A172 (cell line): ENCODE results near the gene SCN4A. TPM values are rescaled to one million over a fixed set of nuclear protein-coding genes. Genes with fewer than 3 reads are reported as not detected.
"Not testable (repeated sequence)": the region's sequence is repeated elsewhere in the genome, so short reads cannot be mapped to it uniquely, and the experiment has no call there.

Experiments used
- DNase-seq: peaks from one replicate; pipeline ENCODE4 v3.0.0-alpha.2; 2015; ENCODE audit warnings: low spot score
- total RNA-seq: library from RNA; depleted of rRNA; stranded (reverse); fragments of >200 nt; shearing (Covaris generic); gene quantifications from 2 replicates; pipeline ENCODE4 v1.2.3, GENCODE V29; 2014

SCN4A gene
- total RNA-seq, 1 experiment from 2014 or later: not detected

DNA sequence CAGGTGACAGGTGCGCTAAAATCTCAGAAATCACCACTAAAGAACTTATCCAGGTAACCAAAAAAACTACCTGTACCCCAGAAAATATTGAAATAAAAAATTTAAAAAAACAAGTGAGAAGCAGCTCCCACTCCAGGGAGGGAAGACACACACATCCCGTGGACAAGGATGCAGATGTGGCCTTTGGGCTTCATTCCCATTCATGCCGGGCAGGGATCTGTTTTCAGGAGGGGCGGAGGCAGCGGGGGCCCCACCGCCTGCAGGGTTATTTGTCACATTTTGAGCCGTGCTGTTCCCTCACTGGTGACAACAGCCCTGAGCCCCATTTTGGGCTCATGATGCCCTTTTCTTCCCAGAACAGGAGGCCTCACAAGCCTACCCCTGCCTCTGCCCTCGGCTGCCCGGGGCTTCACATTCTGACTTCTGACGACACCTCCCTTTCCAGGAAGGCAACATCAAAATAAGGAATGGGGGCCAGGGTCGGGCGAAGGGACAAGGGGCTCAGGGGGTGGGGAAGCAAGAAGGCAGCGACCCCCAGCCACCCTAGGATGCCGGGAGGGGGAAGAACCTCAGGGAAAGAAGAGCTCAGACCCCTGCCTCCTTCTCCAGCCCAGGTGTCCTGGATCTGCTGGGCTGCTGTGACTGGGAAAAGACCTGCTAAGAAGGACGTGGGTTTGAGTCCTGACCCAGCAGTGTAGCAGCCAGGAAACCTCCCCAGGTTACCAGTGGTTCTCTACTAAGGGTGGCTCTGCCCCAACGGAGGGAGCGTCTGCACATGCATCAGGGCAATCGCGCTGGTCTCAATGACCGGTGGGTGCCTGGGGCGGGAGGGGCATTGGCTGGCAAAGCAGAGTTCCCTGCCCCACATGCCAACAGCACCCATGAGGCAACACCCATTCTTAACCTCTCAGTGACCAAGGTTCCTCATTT, 38.3 kb downstream of the SCN4A start:
- DNase-seq: no peak

DNA sequence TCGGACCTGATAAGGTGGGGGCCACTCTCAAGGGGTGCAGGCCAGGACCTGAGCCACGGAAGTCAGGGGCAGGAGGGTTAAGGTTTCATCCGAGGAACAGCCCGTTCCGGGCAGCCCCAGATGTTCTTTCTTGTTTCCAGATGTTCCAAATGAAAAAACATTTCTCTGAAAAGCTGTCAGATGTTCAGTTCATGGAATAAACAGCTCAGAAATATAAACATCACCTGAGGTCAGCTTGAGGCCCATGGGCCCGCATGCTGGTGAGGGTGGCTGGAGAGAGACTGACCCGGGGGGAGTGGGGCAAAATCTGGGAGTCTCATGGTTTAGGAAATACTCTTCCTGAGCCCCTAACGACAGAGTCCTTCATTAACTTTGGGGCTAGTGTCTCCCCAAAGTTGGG, 39.1 kb downstream of the SCN4A start:
- no peak for DNase-seq

DNA sequence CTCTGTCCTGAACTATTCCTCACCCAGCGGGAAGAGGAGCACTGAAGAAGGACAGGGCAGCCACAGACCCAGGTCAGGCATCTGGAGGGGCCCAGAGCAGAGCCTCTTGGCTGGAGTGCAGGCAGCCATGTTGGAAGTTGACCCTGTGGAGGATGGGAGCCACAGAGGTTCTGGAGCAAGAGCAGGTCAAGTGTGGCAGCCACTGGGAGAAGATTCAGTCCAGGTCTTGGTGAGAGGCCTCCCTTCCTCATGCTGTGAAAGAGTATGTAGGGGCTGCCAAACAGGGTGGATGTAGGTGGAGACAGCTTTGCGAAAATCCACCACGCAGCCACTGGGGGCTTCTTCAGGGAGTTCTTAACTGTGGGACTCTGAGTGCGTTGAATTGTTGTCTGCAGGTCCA, 40.0 kb downstream of the SCN4A start:
- no peak for DNase-seq

DNA sequence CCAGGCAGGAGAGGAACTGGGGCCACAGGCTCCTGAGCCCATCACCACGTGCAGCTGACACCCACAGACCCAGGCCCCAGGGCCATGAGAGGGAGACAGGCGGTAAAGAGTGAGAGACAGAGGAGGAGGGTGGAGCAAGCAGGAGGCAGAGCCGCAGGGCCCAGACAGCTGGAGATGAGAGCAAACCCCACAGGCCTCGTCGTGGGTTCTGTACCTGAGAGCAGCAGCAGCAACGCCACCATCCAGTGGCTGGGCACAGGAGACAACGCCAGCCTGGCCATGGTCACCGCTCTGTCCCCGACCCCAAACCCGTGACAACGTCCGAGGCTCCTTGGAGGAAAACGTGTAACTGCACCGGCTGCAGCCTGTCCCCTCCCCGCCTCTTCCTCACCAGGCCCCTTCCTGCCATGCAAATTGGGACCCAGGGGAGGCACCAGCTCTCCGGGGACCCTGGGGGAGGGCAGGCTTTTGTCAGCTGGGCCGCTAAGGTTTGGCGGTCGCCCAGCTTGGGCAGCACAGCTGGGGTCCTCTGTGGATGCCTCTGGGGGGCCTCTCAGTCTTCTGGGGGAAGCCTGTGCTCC, 40.6 kb downstream of the SCN4A start, which contains the start of gene CD79B:
TSS of gene CD79B (minus strand) at position 351 of the 581 bp plus-strand sequence. CDS start at position 281, 70 bp downstream.
- DNase-seq: no peak

DNA sequence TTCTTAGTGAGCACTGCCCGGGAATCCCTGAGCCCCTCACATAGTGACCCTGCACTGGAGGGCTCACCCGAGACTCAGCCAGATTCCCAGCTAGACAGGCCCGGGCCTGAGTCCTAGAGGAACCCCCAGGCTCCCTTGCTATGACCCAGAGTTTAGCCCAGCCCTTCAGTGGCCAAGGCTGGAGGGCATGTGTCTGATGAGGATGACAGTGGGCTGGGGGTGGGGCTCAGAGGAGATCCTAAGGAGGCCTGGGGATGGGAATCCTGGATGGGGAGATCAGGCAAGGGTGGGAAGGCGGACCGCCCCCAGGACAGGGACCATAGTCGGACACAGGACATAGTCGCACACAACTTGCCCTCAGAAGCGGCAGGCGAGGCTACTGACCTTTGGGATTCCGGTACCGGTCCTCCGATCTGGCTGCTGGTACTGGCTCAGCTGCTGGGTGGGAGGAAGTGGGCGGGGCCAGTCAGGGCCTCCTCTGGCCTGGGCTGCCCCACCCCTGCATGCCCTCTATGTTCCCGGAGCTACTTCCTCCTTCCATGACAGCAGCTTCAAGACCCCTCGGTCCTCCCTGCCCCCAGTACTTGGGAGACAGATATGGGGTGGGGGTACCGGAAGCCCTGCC, 41.7 kb downstream of the SCN4A start:
- no peak for DNase-seq

DNA sequence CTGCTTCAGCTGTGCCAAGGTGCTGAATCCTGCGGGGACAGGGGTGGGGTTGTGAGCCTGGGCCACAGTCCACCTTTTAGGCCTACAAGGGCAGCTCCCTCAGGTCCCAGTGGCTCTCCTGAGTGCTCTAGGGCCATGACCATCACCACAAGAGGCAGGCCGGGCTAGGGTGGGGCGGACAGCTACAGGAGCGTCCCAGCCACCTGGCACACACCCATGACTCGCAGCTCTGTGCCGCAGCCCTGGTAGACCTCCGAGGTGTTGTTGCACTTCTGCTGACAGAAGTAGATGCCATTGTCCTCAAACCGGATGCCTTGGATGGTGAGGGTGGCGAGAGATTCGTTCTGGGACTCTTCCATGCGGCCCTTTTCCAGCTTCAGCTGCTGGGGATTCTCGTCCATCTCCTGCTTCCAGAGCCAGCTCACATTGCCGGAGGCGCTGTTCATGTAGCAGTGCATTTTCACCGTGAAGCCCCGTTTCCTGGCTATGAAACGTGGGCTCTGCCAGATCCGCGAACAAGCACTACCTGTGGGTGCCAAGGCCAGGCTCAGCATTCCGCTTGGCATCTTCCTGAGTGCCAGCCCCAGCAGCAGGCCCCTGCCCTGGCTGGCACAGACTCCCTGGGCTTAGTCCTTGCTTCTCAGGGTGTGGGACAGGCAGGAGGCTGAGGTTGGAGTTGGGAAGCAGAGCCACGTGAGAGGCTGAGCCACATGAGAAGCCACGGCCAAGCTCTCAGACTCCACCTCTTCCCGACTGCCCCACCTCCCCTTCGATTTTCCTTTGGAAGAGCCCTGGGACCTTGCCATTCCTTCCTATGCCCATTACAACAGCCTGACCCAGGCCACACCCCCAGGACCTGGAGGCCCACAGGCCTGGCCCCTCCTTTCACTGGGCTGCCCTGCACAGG, 42.6 kb downstream of the SCN4A start:
- no peak for DNase-seq

DNA sequence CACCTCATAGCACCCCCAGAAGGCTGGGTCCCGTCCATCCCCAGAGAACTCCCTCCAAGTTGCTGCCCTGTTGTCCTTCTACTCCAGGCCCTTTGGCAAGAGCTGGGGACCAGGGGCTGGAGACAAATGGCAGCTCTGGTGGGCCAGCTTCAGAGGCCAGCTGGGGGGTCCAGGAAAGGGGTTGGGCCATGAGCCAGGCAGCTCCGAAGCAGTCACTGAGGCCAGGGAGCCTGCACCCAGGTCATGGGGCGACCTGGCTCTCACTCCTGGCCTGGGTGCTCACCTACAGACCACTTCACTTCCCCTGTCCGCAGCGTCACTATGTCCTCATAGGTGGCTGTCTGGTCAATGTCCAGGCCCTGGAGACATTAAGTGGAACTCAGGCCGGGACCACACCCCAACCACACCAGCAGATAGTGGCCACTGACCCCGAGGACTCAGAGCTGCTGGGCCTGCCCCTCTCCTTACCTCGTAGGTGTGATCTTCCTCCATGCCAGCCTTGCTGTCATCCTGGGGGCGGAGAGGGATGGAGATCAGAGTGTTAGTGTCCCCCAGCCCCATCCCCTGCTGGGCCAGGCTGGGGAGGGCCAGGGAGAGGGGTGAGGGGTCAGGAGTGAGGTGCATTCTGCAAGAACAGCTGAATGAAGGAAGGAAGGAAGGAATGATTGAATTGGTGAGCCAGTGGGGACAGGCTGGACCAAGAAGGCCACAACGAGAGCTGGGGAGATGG, 43.6 kb downstream of the SCN4A start:
- DNase-seq: no peak

DNA sequence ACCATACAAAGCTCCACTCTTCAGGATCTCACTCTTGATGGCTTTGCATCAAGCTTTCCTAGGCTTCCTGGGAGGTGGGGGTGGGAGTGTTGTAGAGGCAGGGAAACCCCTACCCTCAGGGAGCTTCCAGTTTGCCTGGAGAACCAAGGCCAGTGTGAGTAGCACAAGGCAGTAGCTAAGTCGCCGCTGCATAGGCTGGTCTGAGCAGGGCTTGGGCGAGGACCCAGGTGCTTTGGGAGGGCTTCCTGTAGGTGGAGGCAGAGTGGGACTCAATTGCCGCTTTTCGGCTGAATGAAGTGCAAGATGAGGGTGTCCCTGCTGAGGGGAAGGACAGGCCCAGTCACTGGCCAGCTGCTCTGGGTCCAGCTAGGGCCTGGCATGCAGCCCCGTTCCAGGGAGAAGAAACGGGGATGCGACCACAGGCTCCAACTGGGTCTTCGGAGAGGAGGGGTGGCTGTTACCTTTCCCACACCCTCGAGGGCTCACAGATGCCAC, 44.5 kb downstream of the SCN4A start:
- no peak for DNase-seq

DNA sequence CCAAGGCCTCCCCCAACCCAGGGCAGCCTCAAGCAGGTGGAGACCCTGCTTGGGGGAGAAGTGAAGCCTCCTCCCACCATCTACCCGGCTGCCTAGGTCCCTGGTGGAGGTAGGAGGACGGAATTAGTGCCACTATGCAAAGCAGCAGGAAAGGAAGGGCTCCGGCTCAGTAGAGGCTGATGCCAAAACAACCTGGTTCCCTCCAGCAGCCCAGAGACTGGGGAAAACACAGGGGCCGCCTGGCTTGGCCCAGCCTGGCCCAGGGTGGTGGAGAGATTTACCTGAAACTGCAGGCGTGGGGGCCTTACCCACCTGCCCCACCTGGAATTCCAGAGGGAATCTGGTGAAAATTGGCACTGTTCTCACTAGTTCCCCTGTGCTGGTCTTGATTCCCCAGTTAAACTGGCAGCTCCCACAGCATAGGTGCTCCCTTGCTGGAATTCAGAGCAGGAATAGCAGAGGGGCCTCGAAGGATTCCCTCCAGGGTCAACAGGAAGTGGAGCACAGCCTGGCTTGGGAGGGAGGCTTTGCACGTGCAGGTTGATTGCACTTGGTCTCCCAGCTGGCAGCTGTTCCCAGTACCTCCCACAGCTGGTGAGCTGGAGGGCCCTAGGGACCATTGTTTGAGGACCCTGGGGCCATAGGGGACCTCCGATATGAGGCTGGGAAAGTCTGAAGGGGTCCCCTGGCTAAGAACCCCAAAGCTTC, 45.1 kb downstream of the SCN4A start:
- DNase-seq: no peak

DNA sequence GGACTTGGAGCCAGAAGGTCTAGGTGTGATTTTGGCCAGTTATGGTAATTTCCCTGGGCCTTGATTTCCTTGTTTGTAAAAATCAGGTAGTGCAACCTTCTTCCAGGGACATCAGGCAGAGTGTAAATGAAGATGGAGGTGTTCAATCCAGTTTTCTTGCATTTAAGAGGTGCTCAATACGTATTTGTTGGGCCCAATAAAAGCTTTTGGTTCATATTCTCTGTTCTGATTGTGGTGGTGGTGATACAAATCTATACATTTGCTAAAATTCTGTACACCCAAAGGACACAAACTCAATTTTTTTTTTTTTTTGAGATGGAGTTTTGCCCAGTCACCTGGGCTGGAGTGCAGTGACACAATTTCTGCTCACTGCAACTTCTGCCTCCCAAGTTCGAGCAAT, 46.6 kb downstream of the SCN4A start:
- DNase-seq: no peak

DNA sequence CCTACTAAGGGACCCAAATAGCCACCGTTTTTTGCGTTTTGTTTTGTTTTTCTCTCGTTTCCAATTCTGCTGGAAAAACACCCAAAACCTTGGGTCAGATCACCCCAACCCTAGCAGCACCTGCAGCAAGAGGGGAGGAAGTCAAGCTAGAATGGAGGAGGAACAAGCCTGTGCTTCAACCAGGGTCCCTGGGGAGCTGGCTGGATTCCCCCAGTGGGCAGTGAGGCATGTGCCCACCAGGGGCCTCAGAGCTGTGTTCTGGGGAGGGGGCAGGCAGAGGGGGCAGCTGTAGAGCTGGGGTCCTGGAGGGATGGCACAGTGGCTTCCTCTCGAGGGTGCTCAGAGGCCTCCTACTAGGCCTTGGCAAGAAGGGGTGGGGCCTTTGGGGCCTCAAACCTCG, 47.1 kb downstream of the SCN4A start:
- DNase-seq: no peak

DNA sequence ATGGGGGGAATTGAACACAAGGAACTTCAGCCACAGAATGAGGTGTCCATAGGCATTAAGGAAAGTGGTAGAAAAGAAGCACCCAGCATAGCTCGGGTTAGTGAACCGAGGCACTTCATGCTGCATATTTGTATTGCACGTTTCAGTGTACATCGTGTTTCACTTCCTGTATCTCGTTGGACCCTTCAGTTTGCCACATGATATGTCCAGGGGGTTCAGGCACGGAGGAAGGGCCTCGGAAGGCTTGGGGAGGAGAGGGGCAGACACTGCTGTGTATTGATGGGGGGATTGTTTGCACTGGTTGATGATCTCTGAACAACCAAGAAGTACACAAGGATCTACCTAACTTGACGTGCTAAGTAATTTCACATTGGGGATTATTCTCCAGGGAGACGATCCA, 50.3 kb downstream of the SCN4A start:
- DNase-seq: not testable (repeated sequence)

DNA sequence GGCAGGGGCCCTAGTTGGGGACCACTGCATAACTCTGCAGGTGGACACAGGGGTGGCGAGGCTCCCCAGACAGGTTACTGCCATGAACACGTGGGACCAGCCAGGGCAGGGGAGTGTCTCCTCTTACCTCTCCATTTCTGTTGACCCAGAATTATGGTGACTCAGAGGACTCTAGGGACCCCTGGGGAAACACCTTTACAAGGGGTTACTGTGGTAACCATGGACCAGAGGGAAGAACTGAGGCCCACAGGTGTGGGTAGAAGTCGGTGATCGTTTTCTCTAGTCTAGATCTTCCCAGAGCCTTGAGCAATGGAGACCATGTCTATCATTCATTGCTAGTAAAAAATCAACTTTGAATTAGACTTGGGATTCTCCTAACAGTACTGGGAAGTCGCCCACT, 51.9 kb downstream of the SCN4A start:
- not testable (repeated sequence) for DNase-seq

DNA sequence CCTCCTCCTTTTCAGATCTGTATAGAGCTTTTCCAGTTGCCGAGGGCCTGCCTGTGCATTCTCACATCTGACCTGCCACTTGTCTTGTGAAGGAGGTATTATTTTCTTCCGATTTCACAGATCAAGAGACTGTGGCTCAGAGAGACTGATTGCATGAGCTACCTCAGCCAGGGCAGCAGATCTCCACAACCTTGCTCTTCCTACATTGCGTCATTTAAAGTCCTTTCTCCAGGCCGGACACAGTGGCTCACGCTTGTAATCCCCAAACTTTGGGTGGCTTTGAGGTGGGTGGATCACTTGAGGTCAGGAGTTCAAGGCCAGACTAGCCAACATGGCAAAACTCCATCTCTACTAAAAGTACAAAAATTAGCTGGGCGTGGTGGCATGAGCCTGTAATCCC, 52.7 kb downstream of the SCN4A start:
- DNase-seq: not testable (repeated sequence)

DNA sequence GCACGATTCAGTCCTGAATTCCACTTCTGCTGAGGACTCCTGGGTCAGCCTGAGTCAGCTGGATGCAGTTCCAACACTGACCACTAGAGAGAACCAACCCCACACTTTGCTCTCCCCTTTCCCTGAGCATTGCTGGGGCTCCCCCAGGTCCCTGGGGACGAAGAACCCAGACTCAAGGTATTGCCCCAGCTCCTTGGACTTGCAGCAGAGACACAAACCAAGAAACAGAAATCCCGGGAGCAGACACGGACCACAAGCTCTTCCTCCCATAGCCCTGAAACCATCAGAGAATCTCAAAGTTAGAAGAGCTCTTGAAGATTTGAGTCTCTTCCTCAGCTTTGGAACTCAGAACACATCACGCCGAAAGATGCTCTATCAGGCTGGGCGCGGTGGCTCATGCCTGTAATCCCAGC, 53.4 kb downstream of the SCN4A start:
- peak; percentile 63 for DNase-seq

DNA sequence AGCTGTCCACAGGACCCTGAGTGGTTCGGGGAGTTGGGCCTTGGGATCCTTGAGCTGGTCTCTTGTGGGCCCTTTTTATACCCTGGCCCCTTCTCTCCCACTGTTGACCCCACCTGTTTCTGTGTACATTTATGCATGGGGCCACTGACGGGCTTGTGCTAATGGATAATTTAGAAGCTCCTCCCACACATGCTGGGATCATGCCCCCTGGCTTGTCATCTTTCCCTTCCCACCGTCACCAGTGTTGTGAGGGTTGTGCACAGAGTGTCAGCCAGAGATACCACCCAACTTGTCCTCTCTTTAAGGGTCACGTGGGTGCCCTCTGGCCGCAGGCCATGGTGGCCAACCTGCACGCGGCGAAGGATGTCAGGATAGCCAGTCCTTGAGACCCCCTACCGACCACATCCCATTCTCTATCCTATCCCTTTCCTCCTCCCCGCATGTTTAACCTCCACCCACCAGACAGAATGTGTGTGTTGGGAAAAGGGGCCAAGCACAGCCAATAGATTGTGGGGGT, 53.9 kb downstream of the SCN4A start, which contains the start of gene GH1:
TSS of gene GH1 (minus strand) at position 51 of the 517 bp plus-strand sequence. CDS start 63 bp downstream, outside the sequence.
- not testable (repeated sequence) for DNase-seq

DNA sequence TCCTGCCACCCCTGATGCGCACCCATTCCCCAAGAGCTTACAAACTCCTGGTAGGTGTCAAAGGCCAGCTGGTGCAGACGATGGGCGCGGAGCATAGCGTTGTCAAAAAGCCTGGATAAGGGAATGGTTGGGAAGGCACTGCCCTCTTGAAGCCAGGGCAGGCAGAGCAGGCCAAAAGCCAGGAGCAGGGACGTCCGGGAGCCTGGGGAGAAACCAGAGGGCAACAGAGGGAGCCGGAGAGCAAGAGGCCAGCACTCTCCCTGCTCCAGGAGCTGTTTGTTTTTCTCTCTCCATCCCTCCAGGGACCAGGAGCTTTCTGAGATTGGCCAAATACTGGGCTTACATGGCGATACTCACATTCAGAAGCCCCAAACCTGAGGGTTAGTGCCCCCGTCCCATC, 54.4 kb downstream of the SCN4A start:
- DNase-seq: no peak

DNA sequence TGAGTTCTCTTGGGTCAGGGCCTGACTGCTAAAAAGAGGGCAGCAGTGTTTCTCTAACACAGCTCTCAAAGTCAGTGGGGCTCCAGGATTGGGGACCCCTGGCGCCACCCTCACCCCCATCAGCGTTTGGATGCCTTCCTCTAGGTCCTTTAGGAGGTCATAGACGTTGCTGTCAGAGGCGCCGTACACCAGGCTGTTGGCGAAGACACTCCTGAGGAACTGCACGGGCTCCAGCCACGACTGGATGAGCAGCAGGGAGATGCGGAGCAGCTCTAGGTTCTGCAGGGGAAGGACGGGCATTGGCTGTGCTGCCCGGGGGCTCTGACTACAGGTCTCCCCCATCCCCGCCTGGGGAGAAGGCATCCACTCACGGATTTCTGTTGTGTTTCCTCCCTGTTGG, 55.1 kb downstream of the SCN4A start:
- DNase-seq: no peak

DNA sequence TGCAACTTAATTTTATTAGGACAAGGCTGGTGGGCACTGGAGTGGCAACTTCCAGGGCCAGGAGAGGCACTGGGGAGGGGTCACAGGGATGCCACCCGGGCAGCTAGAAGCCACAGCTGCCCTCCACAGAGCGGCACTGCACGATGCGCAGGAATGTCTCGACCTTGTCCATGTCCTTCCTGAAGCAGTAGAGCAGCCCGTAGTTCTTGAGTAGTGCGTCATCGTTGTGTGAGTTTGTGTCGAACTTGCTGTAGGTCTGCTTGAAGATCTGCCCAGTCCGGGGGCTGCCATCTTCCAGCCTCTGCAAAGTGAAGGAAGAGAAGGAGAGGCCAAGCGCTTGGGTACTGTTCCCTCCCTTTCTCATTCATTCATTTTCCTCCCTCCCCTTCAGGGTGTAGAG, 55.5 kb downstream of the SCN4A start:
- not testable (repeated sequence) for DNase-seq
